ENCODE results near the gene SYT1.

DNA sequence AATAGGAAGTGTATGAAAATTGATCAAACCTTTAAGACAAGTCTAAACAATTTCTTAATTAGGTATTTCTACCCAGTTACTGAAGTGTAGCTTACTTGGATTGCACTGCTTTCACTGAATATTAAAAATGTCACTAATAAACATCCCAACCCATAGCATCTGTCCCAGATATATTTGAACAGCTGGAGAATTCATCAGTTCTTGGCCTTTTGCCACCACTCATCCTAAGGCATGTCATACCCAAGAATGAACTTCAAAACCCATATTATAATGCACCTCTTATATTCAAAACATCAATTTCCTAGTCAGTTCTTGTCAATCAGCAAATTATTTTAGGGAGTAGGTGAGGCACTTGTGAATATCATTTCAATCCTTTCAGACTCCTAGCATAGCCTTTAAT, 433.9 kb downstream of the SYT1 start:
- TF ChIP-seq, protein P1, sequence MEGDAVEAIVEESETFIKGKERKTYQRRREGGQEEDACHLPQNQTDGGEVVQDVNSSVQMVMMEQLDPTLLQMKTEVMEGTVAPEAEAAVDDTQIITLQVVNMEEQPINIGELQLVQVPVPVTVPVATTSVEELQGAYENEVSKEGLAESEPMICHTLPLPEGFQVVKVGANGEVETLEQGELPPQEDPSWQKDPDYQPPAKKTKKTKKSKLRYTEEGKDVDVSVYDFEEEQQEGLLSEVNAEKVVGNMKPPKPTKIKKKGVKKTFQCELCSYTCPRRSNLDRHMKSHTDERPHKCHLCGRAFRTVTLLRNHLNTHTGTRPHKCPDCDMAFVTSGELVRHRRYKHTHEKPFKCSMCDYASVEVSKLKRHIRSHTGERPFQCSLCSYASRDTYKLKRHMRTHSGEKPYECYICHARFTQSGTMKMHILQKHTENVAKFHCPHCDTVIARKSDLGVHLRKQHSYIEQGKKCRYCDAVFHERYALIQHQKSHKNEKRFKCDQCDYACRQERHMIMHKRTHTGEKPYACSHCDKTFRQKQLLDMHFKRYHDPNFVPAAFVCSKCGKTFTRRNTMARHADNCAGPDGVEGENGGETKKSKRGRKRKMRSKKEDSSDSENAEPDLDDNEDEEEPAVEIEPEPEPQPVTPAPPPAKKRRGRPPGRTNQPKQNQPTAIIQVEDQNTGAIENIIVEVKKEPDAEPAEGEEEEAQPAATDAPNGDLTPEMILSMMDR (conservative IDR thresholded peaks at IDR 0.05; ENCODE audit: low read length) = no peak
- TF ChIP-seq EZH2phosphoT487 (IDR thresholded peaks at IDR 0.05; ENCODE audit: borderline replicate concordance, low read depth, low read length) = no peak

Measured in OCI-LY7 (cell line).